Osteocyte (in vitro differentiated cells): ENCODE data around the gene PRDX1. TPM values are rescaled to one million over a fixed set of nuclear protein-coding genes. Genes with fewer than 3 reads are reported as not detected.
"Not testable (repeated sequence)": the region's sequence is repeated elsewhere in the genome, so short reads cannot be mapped to it uniquely, and the experiment has no call there.

Experiments
- DNase-seq: peaks from one replicate; pipeline ENCODE4 v3.0.0; 2021; ENCODE audit warnings: mixed read lengths; ENCODE audit not compliant: unreplicated experiment; ENCODE audit errors: extremely low spot score
- H3K27ac Mint-ChIP-seq: one replicate; pipeline ENCODE4 v1.8.0; 2021; ENCODE audit warnings: mild to moderate bottlenecking, mixed read lengths; ENCODE audit not compliant: unreplicated experiment
- H3K27me3 Mint-ChIP-seq: one replicate; pipeline ENCODE4 v1.8.0; 2021; ENCODE audit warnings: mixed read lengths; ENCODE audit not compliant: unreplicated experiment
- H3K36me3 Mint-ChIP-seq: one replicate; pipeline ENCODE4 v1.8.0; 2021; ENCODE audit warnings: mixed read lengths; ENCODE audit not compliant: unreplicated experiment
- H3K4me1 Mint-ChIP-seq: one replicate; pipeline ENCODE4 v1.8.0; 2021; ENCODE audit warnings: mixed read lengths; ENCODE audit not compliant: unreplicated experiment
- H3K4me3 Mint-ChIP-seq: one replicate; pipeline ENCODE4 v1.8.0; 2021; ENCODE audit warnings: mild to moderate bottlenecking, moderate library complexity, mixed read lengths; ENCODE audit not compliant: unreplicated experiment
- H3K9me3 Mint-ChIP-seq: one replicate; pipeline ENCODE4 v1.8.0; 2021; ENCODE audit warnings: mixed read lengths; ENCODE audit not compliant: unreplicated experiment
- total RNA-seq: library from RNA; stranded (reverse); gene quantifications from 2 replicates; pipeline ENCODE4 v1.2.1, GENCODE V29; 2021
- TF ChIP-seq, protein P1 (sequence below): fragments of 200-600 bp; sonication (generic); IDR thresholded peaks from 2 replicates; pipeline ENCODE4 v1.5.0; 2021; ENCODE audit warnings: antibody characterized with exemption, mild to moderate bottlenecking, moderate library complexity

Gene PRDX1
- total RNA-seq, 1 donor from 2014 or later, result 291 TPM

- Mint-ChIP-seq H3K27ac (no peak overlapping the region), H3K9me3 (no peaks in the 10 kb centered on the region), H3K4me1 (peaks cover 3% of the 10 kb centered on the region), H3K27me3 (peaks cover 2% of the 10 kb centered on the region), H3K4me3 (no peak overlapping the region), H3K36me3 (no peaks in the 10 kb centered on the region)
- DNase-seq, result peak; percentile 32
- TF ChIP-seq, protein P1, sequence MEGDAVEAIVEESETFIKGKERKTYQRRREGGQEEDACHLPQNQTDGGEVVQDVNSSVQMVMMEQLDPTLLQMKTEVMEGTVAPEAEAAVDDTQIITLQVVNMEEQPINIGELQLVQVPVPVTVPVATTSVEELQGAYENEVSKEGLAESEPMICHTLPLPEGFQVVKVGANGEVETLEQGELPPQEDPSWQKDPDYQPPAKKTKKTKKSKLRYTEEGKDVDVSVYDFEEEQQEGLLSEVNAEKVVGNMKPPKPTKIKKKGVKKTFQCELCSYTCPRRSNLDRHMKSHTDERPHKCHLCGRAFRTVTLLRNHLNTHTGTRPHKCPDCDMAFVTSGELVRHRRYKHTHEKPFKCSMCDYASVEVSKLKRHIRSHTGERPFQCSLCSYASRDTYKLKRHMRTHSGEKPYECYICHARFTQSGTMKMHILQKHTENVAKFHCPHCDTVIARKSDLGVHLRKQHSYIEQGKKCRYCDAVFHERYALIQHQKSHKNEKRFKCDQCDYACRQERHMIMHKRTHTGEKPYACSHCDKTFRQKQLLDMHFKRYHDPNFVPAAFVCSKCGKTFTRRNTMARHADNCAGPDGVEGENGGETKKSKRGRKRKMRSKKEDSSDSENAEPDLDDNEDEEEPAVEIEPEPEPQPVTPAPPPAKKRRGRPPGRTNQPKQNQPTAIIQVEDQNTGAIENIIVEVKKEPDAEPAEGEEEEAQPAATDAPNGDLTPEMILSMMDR, result no peak
Observed at GRCh38 chr1:45479039-45479748, 42.5 kb downstream of the PRDX1 start.

DNA sequence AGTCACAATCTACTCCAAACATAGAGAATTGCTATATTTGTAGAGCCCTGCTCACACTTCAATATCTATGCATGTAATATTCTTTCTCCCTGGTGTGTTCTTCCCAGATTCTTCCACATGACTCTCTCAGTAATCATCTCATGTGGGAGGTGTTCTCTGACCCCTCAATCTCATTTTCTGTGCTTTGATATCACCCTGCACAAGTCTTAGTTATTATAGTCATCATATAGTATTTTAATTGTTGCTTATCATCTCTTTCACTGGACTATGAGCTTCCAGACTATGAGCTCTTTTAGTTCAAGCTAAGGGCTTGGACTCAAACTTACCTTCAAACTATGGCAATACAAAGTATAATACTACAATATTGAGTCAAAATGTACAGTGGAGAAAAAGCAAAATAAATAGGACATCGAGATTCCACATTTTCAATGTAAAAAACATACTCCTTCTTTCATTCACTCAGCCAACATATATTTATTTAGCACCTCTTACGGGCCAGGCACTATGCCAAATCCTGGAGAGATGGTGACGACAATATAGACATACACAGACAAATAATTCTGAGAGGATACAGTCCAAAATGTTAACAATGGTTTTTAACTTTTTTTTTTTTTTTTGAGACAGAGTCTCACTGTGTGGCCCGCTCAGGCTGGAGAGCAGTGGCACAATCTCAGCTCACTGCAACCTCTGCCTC is 43.4 kb downstream of the PRDX1 start:
- peaks cover 3% of the 10 kb centered on the region for H3K4me1 Mint-ChIP-seq
- no peak for DNase-seq
- H3K4me3 Mint-ChIP-seq, result no peak overlapping the region
- no peaks in the 10 kb centered on the region for H3K36me3 Mint-ChIP-seq
- TF ChIP-seq, protein P1, result no peak
- no peak overlapping the region for H3K27ac Mint-ChIP-seq
- peaks cover 2% of the 10 kb centered on the region for H3K27me3 Mint-ChIP-seq
- no peaks in the 10 kb centered on the region for H3K9me3 Mint-ChIP-seq

DNA sequence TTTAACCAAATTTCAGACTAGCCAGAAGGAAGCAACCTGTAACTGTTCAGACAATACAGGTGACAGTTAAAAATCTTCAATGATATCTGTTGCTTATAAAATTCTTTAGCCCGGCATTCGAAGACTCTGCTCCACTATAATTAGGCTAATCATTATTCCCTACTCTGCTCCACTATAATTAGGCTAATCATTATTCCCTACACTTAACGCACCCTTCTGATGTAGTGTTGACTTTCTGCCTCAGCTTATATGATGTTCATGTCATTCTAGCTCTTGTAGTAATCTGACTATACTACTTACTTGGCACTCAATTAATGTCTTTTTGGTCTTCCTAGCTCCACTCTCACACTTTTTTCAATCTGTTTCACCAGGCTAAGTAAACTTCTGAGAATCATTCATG is 44.0 kb downstream of the PRDX1 start:
- no peak for DNase-seq
- peaks cover 3% of the 10 kb centered on the region for H3K4me1 Mint-ChIP-seq
- no peaks in the 10 kb centered on the region for H3K36me3 Mint-ChIP-seq
- no peak overlapping the region for H3K27ac Mint-ChIP-seq
- TF ChIP-seq, protein P1, result no peak
- peaks cover 2% of the 10 kb centered on the region for H3K27me3 Mint-ChIP-seq
- H3K9me3 Mint-ChIP-seq, result no peaks in the 10 kb centered on the region
- no peak overlapping the region for H3K4me3 Mint-ChIP-seq

DNA sequence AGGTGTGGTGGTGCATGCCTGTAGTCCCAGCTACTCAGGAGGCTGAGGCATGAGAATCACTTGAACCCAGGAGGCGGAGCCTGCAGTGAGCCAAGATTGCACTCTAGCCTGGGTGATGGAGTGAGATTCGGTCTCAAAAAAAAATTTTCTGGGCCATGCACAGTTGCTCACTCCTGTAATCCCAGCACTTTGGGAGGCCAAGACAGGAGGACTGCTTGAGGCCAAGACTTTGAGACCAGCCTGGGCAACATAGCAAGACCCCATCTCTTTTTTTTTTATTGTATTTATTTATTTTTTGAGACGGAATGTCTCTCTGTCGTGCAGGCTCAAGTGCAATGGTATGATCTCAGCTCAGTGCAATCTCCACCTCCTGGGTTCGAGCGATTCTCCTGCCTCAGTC is 47.5 kb downstream of the PRDX1 start:
- not testable (repeated sequence) for H3K36me3 Mint-ChIP-seq, H3K4me1 Mint-ChIP-seq, H3K9me3 Mint-ChIP-seq, H3K4me3 Mint-ChIP-seq, H3K27ac Mint-ChIP-seq
- H3K27me3 Mint-ChIP-seq, result peaks cover 12% of the 10 kb centered on the region
- peak; percentile 51 for DNase-seq

- no peak for DNase-seq
- Mint-ChIP-seq H3K27me3 (peaks cover 10% of the 10 kb centered on the region), H3K36me3 (no peaks in the 10 kb centered on the region), H3K4me3 (no peak overlapping the region), H3K4me1 (no peaks in the 10 kb centered on the region), H3K27ac (no peak overlapping the region), H3K9me3 (no peaks in the 10 kb centered on the region)
- TF ChIP-seq, protein P1, result no peak
Observed at GRCh38 chr1:45473302-45473701, 48.4 kb downstream of the PRDX1 start.
